Subcutaneous adipose tissue (tissue), 4 donors: Measurements from ENCODE around the gene CRYBG3. TPM values are rescaled to one million over a fixed set of nuclear protein-coding genes. Genes with fewer than 3 reads are reported as not detected.

ENCODE experiments used
- CTCF ChIP-seq: fragments of 450-650 bp; IDR thresholded peaks from one replicate; pipeline ENCODE4 v1.5.1; 2016; ENCODE audit warnings: low read depth, mild to moderate bottlenecking, control low read depth, antibody characterized with exemption, moderate library complexity
- total RNA-seq, 4 donors: library from RNA; depleted of rRNA; stranded (reverse); fragments of >200 nt; gene quantifications; one replicate each; pipeline ENCODE4 v1.1.0, GENCODE V29; 2016

The CRYBG3 gene
- total RNA-seq, 4 donors from 2014 or later = 42.3 to 52.0 (median 47.7) TPM

- TF ChIP-seq CTCF = no peak
These were observed 146.6 kb downstream of the CRYBG3 start for GRCh38 chr3:97968376-97968775.

- TF ChIP-seq CTCF = no peak
These were observed 147.7 kb downstream of the CRYBG3 start for GRCh38 chr3:97969541-97969940.

GRCh38 chr3:97970156-97970555 is 148.3 kb downstream of the CRYBG3 start:
- no peak for TF ChIP-seq CTCF

GRCh38 chr3:97970956-97971620 is 149.3 kb downstream of the CRYBG3 start:
- TF ChIP-seq CTCF = no peak

GRCh38 chr3:97971679-97972567 is 150.1 kb downstream of the CRYBG3 start, which contains the start of gene RIOX2:
TSS of gene RIOX2 (minus strand) at chr3:97972431. CDS start at chr3:97967593, 4,838 bp downstream.
- TF ChIP-seq CTCF = no peak

GRCh38 chr3:97972976-97973375 is 151.2 kb downstream of the CRYBG3 start:
- no peak for TF ChIP-seq CTCF

- no peak for TF ChIP-seq CTCF
These were observed 153.2 kb downstream of the CRYBG3 start for GRCh38 chr3:97974996-97975395.
